GM04504 (cell line): ENCODE measurements around the gene RNF8.

Source experiments
- DNase-seq: peaks from one replicate; pipeline ENCODE4 v3.0.0-alpha.2; 2012; ENCODE audit warnings: low read depth

RNF8 gene

GRCh38 chr6:37359039-37359438 is 5.3 kb downstream of the RNF8 start:
- DNase-seq, result no peak

- DNase-seq, result no peak
These were observed 8.5 kb downstream of the RNF8 start for GRCh38 chr6:37362101-37362828.

- DNase-seq, result no peak
These were observed 12.0 kb downstream of the RNF8 start for GRCh38 chr6:37365791-37366190.

- DNase-seq, result no peak
These were observed 13.1 kb downstream of the RNF8 start for GRCh38 chr6:37366910-37367309.

- DNase-seq, result no peak
These were observed 15.2 kb downstream of the RNF8 start for GRCh38 chr6:37368961-37369320.

- no peak for DNase-seq
These were observed 15.8 kb downstream of the RNF8 start for GRCh38 chr6:37369321-37370201.

- DNase-seq, result no peak
These were observed 17.6 kb downstream of the RNF8 start for GRCh38 chr6:37371154-37372083.

GRCh38 chr6:37372116-37372515 is 18.3 kb downstream of the RNF8 start:
- no peak for DNase-seq

GRCh38 chr6:37373822-37374471 is 20.2 kb downstream of the RNF8 start:
- DNase-seq, result no peak

GRCh38 chr6:37375376-37375775 is 21.6 kb downstream of the RNF8 start:
- no peak for DNase-seq

GRCh38 chr6:37376078-37376743 is 22.4 kb downstream of the RNF8 start:
- no peak for DNase-seq

- DNase-seq, result no peak
These were observed 27.8 kb downstream of the RNF8 start for GRCh38 chr6:37381579-37381978.

GRCh38 chr6:37382994-37383765 is 29.4 kb downstream of the RNF8 start:
- no peak for DNase-seq

GRCh38 chr6:37388578-37388977 is 34.8 kb downstream of the RNF8 start:
- DNase-seq, result no peak

GRCh38 chr6:37389857-37390256 is 36.1 kb downstream of the RNF8 start:
- no peak for DNase-seq

- DNase-seq, result no peak
These were observed 37.3 kb downstream of the RNF8 start for GRCh38 chr6:37391120-37391519.

- DNase-seq, result no peak
These were observed 39.0 kb downstream of the RNF8 start for GRCh38 chr6:37392821-37393220.

GRCh38 chr6:37393381-37393929 is 39.7 kb downstream of the RNF8 start:
- no peak for DNase-seq

GRCh38 chr6:37396571-37397180 is 42.9 kb downstream of the RNF8 start:
- DNase-seq, result peak; percentile 58

- no peak for DNase-seq
These were observed 45.3 kb downstream of the RNF8 start for GRCh38 chr6:37399131-37399530.
